ENCODE results near the gene CEL.

The CEL gene

GRCh38 chr9:133119103-133119845, 57.5 kb downstream of the CEL start:
- no peak for DNase-seq

GRCh38 chr9:133119846-133120500, 58.2 kb downstream of the CEL start:
- DNase-seq, result peak in 1 of 6 experiments; percentile 21

- no peak for DNase-seq
Measured at GRCh38 chr9:133120501-133121197, 58.9 kb downstream of the CEL start.

All from stimulated activated naive CD4-positive, alpha-beta T cell (primary cell).